ENCODE measurements around the gene UQCC5.

UQCC5 gene

DNA sequence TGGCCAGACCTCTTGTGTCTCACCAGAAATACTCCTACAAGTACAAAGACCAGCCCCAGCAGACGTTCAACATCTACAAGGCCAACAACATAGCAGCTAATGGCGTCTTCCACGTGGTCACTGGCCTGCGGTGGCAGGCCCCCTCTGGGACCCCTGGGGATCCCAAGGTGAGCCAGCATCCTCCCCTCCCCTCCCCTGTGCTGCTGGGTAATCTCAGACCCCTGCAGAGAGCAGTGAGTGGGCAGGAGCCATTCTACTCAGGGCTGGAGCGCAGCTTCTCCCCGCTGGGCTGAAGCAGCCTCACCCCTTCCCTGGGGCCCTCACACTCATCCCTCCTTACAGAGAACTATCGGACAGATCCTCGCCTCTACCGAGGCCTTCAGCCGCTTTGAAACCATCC lies 31.4 kb upstream of the UQCC5 start:
- no peak for DNase-seq (ENCODE audit: low read depth)

DNA sequence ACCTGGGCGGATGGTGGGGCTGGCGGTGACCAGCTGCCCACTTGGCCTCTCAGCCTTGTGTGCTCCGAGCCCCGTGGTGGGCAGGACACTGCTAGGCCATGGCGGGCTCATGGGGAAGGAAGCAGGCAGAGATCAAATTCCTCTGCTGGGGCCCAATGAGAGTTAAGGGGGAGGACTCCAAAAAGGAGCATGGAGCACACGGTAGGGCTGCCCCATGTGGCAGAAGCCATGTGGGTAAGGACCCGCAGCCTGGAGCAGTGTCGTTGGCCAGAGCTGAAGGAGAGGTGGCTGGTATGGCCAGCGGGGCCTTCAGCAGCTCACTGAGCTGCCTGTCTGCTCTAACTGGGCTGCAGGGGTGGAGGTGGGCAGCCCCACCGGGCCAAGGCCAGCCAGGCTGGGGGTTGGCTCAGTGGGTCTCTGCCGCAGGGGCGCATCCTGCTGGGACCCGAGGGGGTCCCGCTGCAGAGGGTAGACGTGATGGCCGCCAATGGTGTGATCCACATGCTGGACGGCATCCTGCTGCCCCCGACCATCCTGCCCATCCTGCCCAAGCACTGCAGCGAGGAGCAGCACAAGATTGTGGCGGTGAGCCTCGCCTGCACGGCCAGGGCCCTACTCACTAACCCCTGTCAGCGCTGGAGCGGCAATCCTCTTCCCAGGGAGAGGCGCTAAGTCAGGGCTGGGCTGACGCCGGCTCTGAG lies 30.0 kb upstream of the UQCC5 start:
- DNase-seq (ENCODE audit: low read depth), result no peak

DNA sequence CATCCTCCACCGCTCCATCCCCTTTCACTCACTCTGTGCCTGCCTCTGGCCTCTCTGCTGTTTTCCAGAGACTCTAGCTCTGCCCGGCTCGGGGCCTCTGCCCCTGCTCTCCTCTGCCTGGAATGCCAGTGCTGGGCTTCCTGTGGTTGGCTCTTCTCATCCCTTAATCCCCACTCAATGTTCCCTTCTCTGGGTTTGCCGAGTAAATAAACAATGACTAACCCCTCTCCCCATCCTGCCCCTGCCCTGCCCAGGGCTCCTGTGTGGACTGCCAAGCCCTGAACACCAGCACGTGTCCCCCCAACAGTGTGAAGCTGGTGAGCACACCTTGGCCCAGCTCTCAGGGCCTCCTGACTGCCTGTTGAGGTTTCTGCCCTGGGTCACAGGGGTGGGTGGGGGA lies 29.0 kb upstream of the UQCC5 start:
- DNase-seq (ENCODE audit: low read depth), result peak; percentile 78

DNA sequence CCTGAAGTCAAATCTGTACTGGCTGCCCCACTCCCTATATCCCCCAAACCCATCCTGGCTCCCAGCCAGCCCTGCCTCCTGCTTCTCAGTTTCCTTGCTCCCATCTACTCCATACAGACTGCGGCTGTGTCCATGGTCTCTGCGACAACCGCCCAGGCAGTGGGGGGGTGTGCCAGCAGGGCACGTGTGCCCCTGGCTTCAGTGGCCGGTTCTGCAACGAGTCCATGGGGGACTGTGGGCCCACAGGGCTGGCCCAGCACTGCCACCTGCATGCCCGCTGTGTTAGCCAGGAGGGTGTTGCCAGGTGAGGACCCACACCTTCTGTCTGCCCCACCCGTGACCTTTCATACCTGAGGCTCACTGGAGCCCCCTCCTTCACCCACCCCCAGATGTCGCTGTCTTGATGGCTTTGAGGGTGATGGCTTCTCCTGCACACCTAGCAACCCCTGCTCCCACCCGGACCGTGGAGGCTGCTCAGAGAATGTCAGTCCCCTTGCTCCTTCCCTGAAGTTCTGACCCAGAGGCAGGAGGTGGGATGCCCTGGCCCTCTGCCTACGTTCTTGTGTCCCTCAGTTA lies 26.6 kb upstream of the UQCC5 start:
- DNase-seq (ENCODE audit: low read depth), result no peak

DNA sequence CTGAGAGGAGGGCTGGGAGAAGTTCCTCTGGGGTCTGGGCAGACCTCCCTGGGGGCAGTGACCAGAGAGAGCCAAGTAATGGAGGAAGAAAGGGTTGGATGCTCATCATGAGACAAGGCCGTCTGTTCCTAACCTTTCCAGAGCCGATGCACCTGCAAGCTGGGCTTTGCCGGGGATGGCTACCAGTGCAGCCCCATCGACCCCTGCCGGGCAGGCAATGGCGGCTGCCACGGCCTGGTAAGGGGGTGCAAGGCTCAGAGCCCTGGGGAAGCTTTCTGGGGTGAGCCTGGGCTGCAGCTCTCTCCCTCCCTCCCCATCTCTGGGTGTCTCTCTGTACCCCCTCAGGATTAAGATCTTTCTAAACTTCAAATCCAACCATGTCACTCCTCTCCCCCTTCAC lies 24.9 kb upstream of the UQCC5 start:
- DNase-seq (ENCODE audit: low read depth), result no peak

DNA sequence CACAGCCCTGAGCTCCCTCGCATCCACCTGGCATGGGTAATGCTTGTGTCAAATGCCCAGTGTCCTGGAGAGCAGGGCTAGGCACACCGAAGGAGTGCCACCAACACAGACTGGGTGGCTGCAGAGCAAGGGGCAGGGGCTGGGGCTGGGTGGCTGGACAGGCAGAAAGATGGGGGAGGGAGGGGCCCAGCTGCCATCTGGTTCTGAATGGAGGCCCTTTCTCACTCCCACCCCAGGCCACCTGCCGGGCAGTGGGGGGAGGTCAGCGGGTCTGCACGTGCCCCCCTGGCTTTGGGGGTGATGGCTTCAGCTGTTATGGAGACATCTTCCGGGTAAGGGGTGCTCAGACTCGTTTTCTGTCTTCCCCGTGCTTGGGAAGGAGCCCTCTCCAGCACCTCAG lies 24.3 kb upstream of the UQCC5 start:
- DNase-seq (ENCODE audit: low read depth), result no peak

DNA sequence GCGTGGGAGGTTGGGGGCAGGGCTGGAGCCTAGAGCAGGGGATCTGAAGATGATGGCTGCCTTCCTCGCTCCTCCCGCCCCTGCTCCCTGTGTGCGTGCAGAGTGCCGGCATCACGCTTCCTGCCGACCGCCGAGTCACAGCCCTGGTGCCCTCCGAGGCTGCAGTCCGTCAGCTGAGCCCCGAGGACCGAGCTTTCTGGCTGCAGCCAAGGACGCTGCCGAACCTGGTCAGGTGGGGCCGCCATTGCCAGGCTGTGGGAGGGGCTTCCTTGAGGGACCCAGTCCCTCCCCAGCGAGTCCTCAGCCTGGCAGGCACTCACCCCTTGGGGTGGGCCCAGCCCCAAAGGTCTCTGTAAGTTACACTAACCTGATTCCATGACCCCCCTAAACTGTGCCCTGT lies 23.7 kb upstream of the UQCC5 start:
- no peak for DNase-seq (ENCODE audit: low read depth)

DNA sequence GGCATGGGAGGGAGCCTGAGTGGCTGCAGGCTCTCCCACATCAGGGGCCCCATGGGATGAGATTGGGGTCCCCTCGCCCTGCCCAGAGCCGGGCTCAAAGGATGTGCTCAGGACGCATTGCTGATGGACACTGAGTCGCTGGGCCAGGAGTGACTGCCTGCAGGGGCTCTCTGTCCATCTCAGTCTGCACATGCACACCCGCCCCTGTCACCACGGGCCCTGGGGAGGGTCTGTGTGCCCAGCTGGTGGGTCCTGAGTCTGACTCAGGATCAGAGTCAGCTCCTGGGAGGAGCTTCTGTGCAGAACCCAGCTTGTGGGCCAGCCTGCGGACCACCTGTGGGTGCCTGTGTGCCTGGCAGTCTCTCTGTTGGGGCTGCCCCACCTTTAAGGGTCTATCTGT lies 23.1 kb upstream of the UQCC5 start:
- DNase-seq (ENCODE audit: low read depth), result no peak

DNA sequence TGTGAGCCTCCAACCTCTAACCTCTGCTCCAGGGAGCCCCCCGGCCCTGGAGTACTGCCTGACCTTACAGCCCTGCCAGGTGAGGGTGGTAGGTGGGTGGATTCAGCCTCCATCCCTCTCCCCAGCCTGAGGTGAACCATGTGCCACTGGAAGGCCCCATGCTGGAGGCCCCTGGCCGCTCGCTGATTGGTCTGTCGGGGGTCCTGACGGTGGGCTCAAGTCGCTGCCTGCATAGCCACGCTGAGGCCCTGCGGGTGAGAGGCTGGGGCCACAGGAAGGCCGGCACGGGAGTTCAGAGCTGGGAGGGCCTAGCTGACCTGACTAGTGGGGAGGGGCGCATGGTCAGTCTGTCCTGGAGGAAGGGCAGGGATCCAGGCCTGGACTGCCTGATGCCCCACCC lies 21.8 kb upstream of the UQCC5 start:
- no peak for DNase-seq (ENCODE audit: low read depth)

DNA sequence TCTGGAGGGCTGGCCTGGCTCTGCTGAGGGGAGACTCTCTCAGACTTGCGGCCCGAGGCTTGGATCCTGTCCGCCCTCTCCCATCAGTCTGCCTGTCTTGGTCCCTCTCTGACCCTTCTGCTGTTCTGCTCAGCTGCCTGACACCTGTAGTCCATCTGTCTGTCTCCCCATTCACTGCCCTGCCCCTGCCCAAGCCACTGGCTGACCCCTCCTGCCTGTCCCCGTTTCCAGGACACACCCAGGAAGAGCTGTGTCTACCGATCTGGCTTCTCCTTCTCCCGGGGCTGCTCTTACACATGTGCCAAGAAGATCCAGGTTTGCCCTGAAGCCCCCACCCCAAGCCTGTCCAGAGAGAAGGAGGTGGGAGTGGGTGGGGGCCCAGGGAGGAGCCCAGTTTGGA lies 21.2 kb upstream of the UQCC5 start:
- DNase-seq (ENCODE audit: low read depth), result no peak

DNA sequence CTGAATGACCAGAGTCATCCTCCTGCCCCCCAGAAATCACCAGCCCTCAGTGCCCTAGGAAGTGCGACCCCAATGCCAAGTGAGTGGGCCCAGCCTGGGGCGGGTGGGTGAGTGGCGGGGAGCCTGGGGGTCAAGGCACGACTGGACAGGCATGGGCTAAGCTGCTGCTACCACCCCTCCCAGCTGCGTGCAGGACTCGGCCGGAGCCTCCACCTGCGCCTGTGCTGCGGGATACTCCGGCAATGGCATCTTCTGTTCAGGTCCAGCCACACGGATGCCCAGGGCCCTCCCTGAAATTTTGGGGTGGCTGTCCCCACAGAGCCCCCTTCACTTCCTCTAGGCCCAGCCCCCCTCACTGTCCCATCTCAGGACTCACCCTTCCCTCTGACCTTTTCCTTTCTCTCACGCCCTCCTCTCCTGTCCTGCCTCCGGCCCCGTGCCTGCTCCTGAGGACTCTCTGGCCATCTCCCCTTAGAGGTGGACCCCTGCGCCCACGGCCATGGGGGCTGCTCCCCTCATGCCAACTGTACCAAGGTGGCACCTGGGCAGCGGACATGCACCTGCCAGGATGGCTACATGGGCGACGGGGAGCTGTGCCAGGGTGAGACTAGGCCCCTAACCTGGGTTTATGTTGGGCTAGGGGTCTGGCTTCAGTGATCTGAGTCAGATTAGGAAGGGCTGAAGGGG lies 19.8 kb upstream of the UQCC5 start:
- no peak for DNase-seq (ENCODE audit: low read depth)

DNA sequence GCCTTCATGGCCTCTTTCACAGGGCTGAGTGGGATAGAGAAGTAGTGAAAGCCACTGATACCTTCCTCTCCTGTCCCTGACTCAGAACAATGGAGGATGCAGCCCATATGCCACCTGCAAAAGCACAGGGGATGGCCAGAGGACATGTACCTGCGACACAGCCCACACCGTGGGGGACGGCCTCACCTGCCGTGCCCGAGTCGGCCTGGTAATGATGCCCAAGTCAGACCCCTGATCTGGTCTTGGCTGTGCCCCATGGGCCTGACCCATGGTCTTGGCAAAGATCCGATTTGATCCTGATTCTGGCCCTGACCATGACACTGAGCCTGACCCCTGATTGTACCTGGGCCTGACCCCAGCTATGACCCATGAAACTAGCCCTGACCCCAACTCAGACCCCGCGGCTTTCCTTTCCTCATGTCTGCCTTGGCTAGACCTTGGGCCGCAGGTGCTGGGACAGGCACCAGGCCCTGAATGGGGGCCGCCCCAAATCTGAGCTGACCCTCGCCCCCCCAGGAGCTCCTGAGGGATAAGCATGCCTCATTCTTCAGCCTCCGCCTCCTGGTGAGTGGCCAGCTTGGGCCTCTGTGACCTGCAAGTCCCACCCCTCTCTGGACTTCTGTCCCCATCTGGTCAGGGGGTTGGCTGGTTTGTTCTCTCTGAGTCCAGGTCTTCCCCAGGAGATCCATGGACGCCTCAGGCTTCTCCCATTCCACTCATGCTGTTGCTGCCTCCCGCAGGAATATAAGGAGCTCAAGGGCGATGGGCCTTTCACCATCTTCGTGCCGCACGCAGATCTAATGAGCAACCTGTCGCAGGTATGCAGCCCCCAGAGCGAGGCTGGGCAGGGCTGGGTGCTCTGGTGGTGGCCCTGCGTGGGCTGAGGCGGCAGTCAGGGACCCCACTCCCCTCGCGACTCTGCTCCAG lies 18.3 kb upstream of the UQCC5 start:
- DNase-seq (ENCODE audit: low read depth), result no peak

DNA sequence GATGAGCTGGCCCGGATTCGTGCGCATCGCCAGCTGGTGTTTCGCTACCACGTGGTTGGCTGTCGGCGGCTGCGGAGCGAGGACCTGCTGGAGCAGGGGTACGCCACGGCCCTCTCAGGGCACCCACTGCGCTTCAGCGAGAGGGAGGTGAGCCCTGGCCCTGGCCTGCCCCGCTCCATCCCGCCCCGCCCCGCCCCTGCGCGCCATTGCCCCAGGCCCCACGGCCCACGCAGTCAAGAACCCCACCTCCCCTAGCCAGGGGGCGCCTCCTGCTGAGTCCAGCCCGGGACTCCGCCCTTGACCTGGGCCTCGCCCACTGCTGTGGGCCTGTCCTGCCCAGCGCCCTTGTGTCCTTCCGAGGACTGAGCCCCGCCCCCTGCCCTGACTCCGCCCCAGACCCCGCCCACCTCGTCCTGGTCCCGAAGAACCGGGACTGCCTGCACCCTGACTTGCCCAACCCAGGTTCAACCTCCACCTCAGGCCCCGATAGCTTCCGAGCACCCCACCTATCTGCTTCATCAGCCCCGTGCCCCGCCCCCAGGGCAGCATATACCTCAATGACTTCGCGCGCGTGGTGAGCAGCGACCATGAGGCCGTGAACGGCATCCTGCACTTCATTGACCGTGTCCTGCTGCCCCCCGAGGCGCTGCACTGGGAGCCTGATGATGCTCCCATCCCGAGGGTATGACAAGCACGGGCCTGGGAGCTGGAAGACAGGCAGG lies 17.5 kb upstream of the UQCC5 start:
- DNase-seq (ENCODE audit: low read depth), result no peak

DNA sequence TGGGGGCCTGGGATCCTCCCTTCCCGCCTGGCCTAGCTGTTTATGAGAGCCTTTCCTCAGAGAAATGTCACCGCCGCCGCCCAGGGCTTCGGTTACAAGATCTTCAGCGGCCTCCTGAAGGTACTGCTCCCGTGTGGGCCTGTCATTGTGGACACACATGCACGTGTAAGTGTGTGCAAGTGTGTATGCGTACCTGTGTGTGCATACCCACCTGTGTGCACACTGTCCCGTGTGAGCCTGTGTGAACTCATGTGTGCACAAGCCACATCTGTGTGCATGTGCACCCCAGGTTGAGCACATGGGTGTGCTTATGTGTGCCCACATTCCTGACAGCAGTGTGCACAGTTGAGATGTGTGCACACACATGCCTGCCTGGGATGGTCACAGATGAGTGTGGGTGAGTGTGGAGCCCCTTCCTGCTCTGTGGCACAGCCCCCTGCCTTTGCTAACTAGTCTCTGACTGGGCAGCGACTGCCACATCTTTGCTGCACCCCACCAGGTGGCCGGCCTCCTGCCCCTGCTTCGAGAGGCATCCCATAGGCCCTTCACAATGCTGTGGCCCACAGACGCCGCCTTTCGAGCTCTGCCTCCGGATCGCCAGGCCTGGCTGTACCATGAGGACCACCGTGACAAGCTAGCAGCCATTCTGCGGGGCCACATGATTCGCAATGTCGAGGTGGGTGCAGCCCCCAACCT lies 16.8 kb upstream of the UQCC5 start:
- no peak for DNase-seq (ENCODE audit: low read depth)

DNA sequence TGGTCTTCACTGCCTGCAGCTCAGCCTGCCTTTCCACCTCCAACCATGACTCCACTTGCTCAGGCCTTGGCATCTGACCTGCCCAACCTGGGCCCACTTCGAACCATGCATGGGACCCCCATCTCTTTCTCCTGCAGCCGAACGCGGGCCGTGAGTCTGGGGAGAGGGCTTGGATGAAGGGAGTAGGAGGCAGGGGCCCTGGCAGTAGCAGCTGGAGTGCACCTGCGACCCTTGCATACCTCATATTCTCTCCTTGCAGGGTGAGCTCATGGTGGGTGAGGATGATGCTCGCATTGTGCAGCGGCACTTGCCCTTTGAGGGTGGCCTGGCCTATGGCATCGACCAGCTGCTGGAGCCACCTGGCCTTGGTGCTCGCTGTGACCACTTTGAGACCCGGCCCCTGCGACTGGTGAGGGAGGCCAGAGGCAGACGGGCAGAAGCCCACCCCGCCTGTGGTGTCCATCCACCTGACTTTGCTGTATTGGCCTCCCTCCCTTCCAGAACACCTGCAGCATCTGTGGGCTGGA lies 16.2 kb upstream of the UQCC5 start:
- DNase-seq (ENCODE audit: low read depth), result no peak

DNA sequence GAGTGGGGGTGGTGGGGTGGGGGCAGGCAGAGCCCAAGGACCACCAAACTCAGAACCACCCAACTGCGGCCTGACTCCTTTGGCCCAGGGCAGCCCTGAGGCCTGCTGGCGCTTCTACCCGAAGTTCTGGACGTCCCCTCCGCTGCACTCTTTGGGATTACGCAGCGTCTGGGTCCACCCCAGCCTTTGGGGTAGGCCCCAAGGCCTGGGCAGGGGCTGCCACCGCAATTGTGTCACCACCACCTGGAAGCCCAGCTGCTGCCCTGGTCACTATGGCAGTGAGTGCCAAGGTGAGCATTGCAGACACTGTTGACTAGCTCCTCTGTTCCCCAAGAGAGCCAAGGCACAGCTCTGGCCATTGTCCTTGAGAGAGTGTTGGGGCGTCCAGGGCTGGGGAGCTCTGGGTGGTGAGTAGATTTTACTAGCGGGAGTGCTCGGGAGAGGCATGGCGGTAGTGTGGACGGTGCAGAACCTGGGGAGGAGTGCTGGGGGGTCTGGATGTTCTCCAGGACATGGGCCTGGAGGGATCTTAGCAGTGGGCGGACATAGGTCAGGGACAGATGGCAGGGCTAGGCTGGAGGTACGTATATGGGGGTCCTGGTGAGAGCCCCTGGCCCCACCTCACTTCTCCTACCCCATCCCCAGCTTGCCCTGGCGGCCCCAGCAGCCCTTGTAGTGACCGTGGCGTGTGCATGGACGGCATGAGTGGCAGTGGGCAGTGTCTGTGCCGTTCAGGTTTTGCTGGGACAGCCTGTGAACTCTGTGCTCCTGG lies 15.5 kb upstream of the UQCC5 start:
- DNase-seq (ENCODE audit: low read depth), result no peak

DNA sequence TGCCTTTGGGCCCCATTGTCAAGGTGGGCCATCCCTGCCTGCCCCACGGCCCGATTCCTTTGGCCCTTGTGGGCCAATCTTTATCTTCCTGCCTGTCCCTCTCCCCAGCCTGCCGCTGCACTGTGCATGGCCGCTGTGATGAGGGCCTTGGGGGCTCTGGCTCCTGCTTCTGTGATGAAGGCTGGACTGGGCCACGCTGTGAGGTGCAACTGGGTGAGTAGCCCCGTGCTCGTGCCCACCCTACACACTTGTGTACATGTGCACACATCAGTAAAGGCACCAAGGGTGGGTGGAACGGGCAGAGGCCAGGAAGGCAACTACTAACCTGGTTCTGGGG lies 14.9 kb upstream of the UQCC5 start:
- DNase-seq (ENCODE audit: low read depth), result no peak

DNA sequence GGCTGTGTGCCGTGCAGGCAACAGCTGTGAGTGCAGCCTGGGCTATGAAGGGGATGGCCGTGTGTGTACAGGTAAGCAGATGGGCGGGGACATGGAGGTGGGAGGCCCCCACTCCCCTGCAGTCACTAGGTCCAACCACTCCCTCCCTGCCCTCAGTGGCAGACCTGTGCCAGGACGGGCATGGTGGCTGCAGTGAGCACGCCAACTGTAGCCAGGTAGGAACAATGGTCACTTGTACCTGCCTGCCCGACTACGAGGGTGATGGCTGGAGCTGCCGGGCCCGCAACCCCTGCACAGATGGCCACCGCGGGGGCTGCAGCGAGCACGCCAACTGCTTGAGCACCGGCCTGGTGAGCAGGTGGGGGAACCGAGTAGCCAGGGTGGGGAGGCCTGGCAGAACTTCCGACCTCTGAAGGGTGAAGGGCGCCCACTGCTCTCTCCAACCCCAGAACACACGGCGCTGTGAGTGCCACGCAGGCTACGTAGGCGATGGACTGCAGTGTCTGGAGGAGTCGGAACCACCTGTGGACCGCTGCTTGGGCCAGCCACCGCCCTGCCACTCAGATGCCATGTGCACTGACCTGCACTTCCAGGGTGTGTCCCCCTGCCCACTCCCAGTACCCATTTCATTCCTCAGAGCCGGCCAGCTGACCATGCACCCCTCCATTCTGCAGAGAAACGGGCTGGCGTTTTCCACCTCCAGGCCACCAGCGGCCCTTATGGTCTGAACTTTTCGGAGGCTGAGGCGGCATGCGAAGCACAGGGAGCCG lies 14.3 kb upstream of the UQCC5 start:
- DNase-seq (ENCODE audit: low read depth), result no peak

DNA sequence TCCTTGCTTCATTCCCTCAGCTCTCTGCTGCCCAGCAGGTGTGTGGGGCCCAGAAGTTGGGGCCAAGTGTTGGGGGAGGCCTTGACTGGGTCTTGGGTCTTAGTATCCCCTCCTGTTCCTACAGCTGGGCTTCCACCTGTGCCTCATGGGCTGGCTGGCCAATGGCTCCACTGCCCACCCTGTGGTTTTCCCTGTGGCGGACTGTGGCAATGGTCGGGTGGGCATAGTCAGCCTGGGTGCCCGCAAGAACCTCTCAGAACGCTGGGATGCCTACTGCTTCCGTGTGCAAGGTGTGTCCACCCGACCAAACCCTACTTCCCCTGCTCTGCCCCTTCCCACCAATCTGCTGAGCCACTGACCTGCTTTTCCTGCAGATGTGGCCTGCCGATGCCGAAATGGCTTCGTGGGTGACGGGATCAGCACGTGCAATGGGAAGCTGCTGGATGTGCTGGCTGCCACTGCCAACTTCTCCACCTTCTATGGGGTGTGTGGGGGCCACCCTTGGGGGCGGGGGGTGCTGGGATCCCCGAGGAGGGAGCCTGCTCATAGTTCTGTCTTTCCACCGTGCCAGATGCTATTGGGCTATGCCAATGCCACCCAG lies 13.7 kb upstream of the UQCC5 start:
- DNase-seq (ENCODE audit: low read depth), result no peak
